ENCODE data around the gene SIRPG. TPM values are rescaled to one million over a fixed set of nuclear protein-coding genes. Genes with fewer than 3 reads are reported as not detected.

SIRPG gene
- total and polyA plus RNA-seq, 10 donors, result 5.1 to 13.6 (median 9.0) TPM

DNA sequence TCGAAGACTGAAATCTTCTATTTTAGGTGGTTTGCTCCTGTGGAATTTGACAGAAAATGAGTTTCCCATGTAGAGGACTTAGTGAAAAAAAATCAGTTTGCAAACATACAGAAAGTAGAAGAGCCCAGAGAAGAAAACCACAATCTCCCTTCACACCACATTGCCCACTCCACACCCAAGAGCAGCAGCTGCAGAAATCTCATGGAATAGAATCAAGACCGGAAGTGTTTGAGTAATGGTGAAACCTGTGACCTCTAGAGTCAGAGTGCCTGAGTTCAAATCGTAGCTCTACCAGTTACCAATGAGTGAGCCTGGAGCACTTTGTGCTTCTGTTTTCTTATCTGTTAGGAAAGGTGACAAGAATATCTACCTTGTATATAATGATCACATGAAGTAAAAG is 4.6 kb downstream of the SIRPG start:
- Histone ChIP-seq H3K27me3 (replicated peaks in 1 of 7) (no peaks in the 10 kb centered on the region), H3K4me3 (no peak overlapping the region), H3K27ac (peak overlapping the region in 1 of 8 donors; percentile 2), H3K9me3 (peaks cover 0 to 10% (median 2%) of the 10 kb centered on the region in 8 donors), H3K36me3 (peaks cover 0 to 13% (median 0%) of the 10 kb centered on the region in 6 donors), H3K4me1 (peaks cover 2 to 57% (median 19%) of the 10 kb centered on the region in 6 donors)
- intact Hi-C loops (cut with DNase I; ENCODE audit: low total_unique reads), result no loop called here
- TF ChIP-seq POLR2AphosphoS5 (IDR thresholded peaks at IDR 0.05) (no peak), CTCF (IDR thresholded peaks at IDR 0.05 in 8 of 11, conservative IDR thresholded peaks at IDR 0.05 in 3 of 11) (no peak), POLR2A (IDR thresholded peaks at IDR 0.05) (no peak)
- 61 to 68% (median 66%) methylated on average over 3 of the region's 3 CpGs for WGBS, 5 donors
- DNase-seq, result no peak

- peak overlapping the region in 1 of 8 donors; percentile 21 for H3K27ac ChIP-seq
- peaks cover 0 to 48% (median 11%) of the 10 kb centered on the region in 6 donors for H3K4me1 ChIP-seq
- H3K36me3 ChIP-seq, result peaks cover 0 to 13% (median 0%) of the 10 kb centered on the region in 6 donors
- no peaks in the 10 kb centered on the region for H3K27me3 ChIP-seq (replicated peaks in 1 of 7)
- 45 to 74% (median 60%) methylated on average over 1 of the region's 1 CpG for WGBS, 5 donors
- TF ChIP-seq POLR2AphosphoS5 (IDR thresholded peaks at IDR 0.05) (no peak), CTCF (IDR thresholded peaks at IDR 0.05 in 8 of 11, conservative IDR thresholded peaks at IDR 0.05 in 3 of 11) (no peak), POLR2A (IDR thresholded peaks at IDR 0.05) (no peak)
- DNase-seq, result no peak
- peaks cover 0 to 10% (median 2%) of the 10 kb centered on the region in 8 donors for H3K9me3 ChIP-seq
- intact Hi-C loops (cut with DNase I; ENCODE audit: low total_unique reads), result no loop called here
- no peak overlapping the region for H3K4me3 ChIP-seq
Observed at GRCh38 chr20:1652104-1652503, 5.5 kb downstream of the SIRPG start.

- DNase-seq, result no peak
- H3K4me3 ChIP-seq, result no peak overlapping the region
- peaks cover 0 to 46% (median 11%) of the 10 kb centered on the region in 6 donors for H3K4me1 ChIP-seq
- peak overlapping the region in 1 of 8 donors; percentile 21 for H3K27ac ChIP-seq
- no peaks in the 10 kb centered on the region for H3K27me3 ChIP-seq (replicated peaks in 1 of 7)
- 65 to 80% (median 77%) methylated on average over 3 of the region's 3 CpGs for WGBS, 5 donors
- TF ChIP-seq CTCF (IDR thresholded peaks at IDR 0.05 in 8 of 11, conservative IDR thresholded peaks at IDR 0.05 in 3 of 11), result no peak
- no peak for TF ChIP-seq POLR2AphosphoS5 (IDR thresholded peaks at IDR 0.05)
- no peak for TF ChIP-seq POLR2A (IDR thresholded peaks at IDR 0.05)
- peaks cover 0 to 13% (median 0%) of the 10 kb centered on the region in 6 donors for H3K36me3 ChIP-seq
- H3K9me3 ChIP-seq, result peaks cover 0 to 10% (median 2%) of the 10 kb centered on the region in 8 donors
- intact Hi-C loops (cut with DNase I; ENCODE audit: low total_unique reads), result no loop called here
Observed at GRCh38 chr20:1651268-1652058, 6.1 kb downstream of the SIRPG start.

- H3K27me3 ChIP-seq (replicated peaks in 1 of 7), result no peaks in the 10 kb centered on the region
- no peak for DNase-seq
- no peak for TF ChIP-seq CTCF (IDR thresholded peaks at IDR 0.05 in 8 of 11, conservative IDR thresholded peaks at IDR 0.05 in 3 of 11)
- TF ChIP-seq POLR2A (IDR thresholded peaks at IDR 0.05), result no peak
- no peak for TF ChIP-seq POLR2AphosphoS5 (IDR thresholded peaks at IDR 0.05)
- peaks cover 0 to 27% (median 9%) of the 10 kb centered on the region in 6 donors for H3K4me1 ChIP-seq
- WGBS, 5 donors, result 65 to 75% (median 69%) methylated on average over 5 of the region's 5 CpGs
- H3K36me3 ChIP-seq, result peaks cover 0 to 13% (median 0%) of the 10 kb centered on the region in 6 donors
- intact Hi-C loops (cut with DNase I; ENCODE audit: low total_unique reads), result loop anchor here (10.0 kb wide), 1 partner anchor 87 kb away; no protein-coding TSS in a partner anchor
- no peaks in the 10 kb centered on the region for H3K9me3 ChIP-seq
- no peak overlapping the region for H3K4me3 ChIP-seq
- no peak overlapping the region for H3K27ac ChIP-seq
Observed at GRCh38 chr20:1648101-1648500, 9.5 kb downstream of the SIRPG start.
